Right lobe of liver (tissue), 4 donors: ENCODE measurements around the gene UBE2Q2.

Experiments
- CTCF ChIP-seq, 4 donors: fragments of 200-600 bp in 3 of 4; fragments of 450-650 bp in 1 of 4; IDR thresholded peaks; one replicate each; pipeline versions ENCODE4 v1.5.1 to v1.8.0; 2016 to 2022; ENCODE audit warnings: antibody characterized with exemption in 4 of 4, mild to moderate bottlenecking in 2 of 4
- POLR2A ChIP-seq: fragments of 450-650 bp; IDR thresholded peaks from one replicate; pipeline ENCODE4 v1.6.1; 2017; ENCODE audit warnings: antibody characterized with exemption, mild to moderate bottlenecking
- donor health status: DM: no; HTN: no; CAD: no.
- donor health status: DM: no; HTN: no; CAD: no.
- donor health status: DM: no; HTN: yes; CAD: no.

- no peak for TF ChIP-seq POLR2A
- TF ChIP-seq CTCF (IDR thresholded peaks at IDR 0.05), result no peak
Observed at GRCh38 chr15:75820206-75820605, 23.0 kb upstream of the UBE2Q2 start.
